Neutrophil (primary cell): ENCODE results near the gene MIER2.

Experiments
- H3K27ac ChIP-seq: fragments of 200-600 bp; sonication (generic); 2 replicates; pipeline ENCODE4 v1.5.1; 2016; ENCODE audit warnings: mild to moderate bottlenecking, moderate library complexity
- H3K27me3 ChIP-seq: fragments of 200-600 bp; sonication (generic); 2 replicates; pipeline ENCODE4 v1.6.0; 2016; ENCODE audit warnings: mild to moderate bottlenecking
- H3K36me3 ChIP-seq: fragments of 200-600 bp; sonication (generic); 2 replicates; pipeline ENCODE4 v1.5.1; 2017
- H3K4me1 ChIP-seq, 2 experiments: fragments of 200-600 bp in 1 of 2; sonication (generic) in 1 of 2; 1 replicate in 1 of 2; 2 replicates in 1 of 2; pipeline versions ENCODE4 v1.5.1 to v1.6.1; 2013 to 2016; ENCODE audit warnings: low read depth in 1 of 2, low read length in 1 of 2, mild to moderate bottlenecking in 1 of 2, moderate library complexity in 1 of 2; ENCODE audit not compliant: control insufficient read depth in 1 of 2, insufficient read depth in 1 of 2
- H3K4me3 ChIP-seq, 2 experiments: fragments of 200-600 bp in 1 of 2; sonication (generic) in 1 of 2; 1 replicate in 1 of 2; 2 replicates in 1 of 2; pipeline ENCODE4 v1.5.1; 2013 to 2016; ENCODE audit warnings: low read depth in 1 of 2, low read length in 1 of 2, mild to moderate bottlenecking in 1 of 2, moderate library complexity in 1 of 2
- H3K9me3 ChIP-seq: fragments of 200-600 bp; sonication (generic); 2 replicates; pipeline ENCODE4 v1.5.1; 2016
- CTCF ChIP-seq: fragments of 200-600 bp; sonication (generic); IDR thresholded peaks from 2 replicates; pipeline ENCODE4 v1.5.1; 2016; ENCODE audit warnings: antibody characterized with exemption

MIER2 gene

GRCh38 chr19:369876-370275, 25.3 kb upstream of the MIER2 start:
- no peaks in the 10 kb centered on the region for H3K9me3 ChIP-seq
- H3K4me1 ChIP-seq, result no peaks in the 10 kb centered on the region
- H3K27me3 ChIP-seq, result peaks cover 34% of the 10 kb centered on the region
- no peak overlapping the region for H3K4me3 ChIP-seq
- TF ChIP-seq CTCF, result no peak
- H3K36me3 ChIP-seq, result no peaks in the 10 kb centered on the region
- H3K27ac ChIP-seq, result no peak overlapping the region

- H3K27ac ChIP-seq, result no peak overlapping the region
- H3K9me3 ChIP-seq, result no peaks in the 10 kb centered on the region
- H3K27me3 ChIP-seq, result peaks cover 34% of the 10 kb centered on the region
- no peak overlapping the region for H3K4me3 ChIP-seq
- H3K4me1 ChIP-seq, result no peaks in the 10 kb centered on the region
- TF ChIP-seq CTCF, result no peak
- H3K36me3 ChIP-seq, result no peaks in the 10 kb centered on the region
These were observed 24.7 kb upstream of the MIER2 start for GRCh38 chr19:369256-369655.

GRCh38 chr19:368630-369024, 24.0 kb upstream of the MIER2 start:
- H3K9me3 ChIP-seq, result no peaks in the 10 kb centered on the region
- no peaks in the 10 kb centered on the region for H3K36me3 ChIP-seq
- peaks cover 34% of the 10 kb centered on the region for H3K27me3 ChIP-seq
- no peak for TF ChIP-seq CTCF
- H3K4me1 ChIP-seq, result no peaks in the 10 kb centered on the region
- H3K27ac ChIP-seq, result no peak overlapping the region
- no peak overlapping the region for H3K4me3 ChIP-seq

GRCh38 chr19:367963-368629, 23.5 kb upstream of the MIER2 start:
- no peak for TF ChIP-seq CTCF
- no peak overlapping the region for H3K4me3 ChIP-seq
- no peaks in the 10 kb centered on the region for H3K4me1 ChIP-seq
- no peaks in the 10 kb centered on the region for H3K36me3 ChIP-seq
- H3K27me3 ChIP-seq, result peaks cover 32% of the 10 kb centered on the region
- H3K9me3 ChIP-seq, result no peaks in the 10 kb centered on the region
- H3K27ac ChIP-seq, result no peak overlapping the region

- Histone ChIP-seq H3K36me3 (no peaks in the 10 kb centered on the region), H3K4me1 (no peaks in the 10 kb centered on the region), H3K9me3 (no peaks in the 10 kb centered on the region), H3K27me3 (peaks cover 26% of the 10 kb centered on the region), H3K27ac (no peak overlapping the region), H3K4me3 (no peak overlapping the region)
- no peak for TF ChIP-seq CTCF
These were observed 23.0 kb upstream of the MIER2 start for GRCh38 chr19:367561-367960.
